ENCODE measurements around the gene THOC3.
"Not testable (repeated sequence)": the region's sequence is repeated elsewhere in the genome, so short reads cannot be mapped to it uniquely, and the experiment has no call there.

The THOC3 gene

DNA sequence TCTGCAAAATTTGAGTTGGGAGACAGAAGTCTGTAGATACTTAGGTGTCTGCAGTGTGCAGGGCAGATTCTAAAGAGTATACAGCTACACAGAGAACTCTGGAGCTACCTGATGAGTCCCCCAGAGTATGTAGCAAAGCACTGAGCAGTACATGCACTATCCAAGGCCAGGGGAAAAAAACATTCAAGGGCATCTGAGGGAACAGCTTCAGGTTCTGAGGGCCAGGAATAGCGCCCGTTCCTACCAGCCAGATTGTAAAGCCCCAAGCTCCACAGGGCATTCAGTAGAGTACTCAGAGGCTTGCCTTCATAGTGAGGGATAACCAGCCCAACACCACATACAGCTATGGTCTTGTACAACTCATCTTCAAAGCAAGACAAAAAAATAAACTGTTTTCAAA lies 27.5 kb downstream of the THOC3 start:
- not testable (repeated sequence) for DNase-seq (ENCODE audit: low read depth)

GRCh38 chr5:175938489-175938888 lies 29.6 kb downstream of the THOC3 start:
- DNase-seq (ENCODE audit: low read depth) = not testable (repeated sequence)

GRCh38 chr5:175928752-175929151 lies 39.4 kb downstream of the THOC3 start:
- DNase-seq (ENCODE audit: low read depth) = not testable (repeated sequence)

GRCh38 chr5:175925106-175925505 lies 43.0 kb downstream of the THOC3 start:
- not testable (repeated sequence) for DNase-seq (ENCODE audit: low read depth)

- no peak for DNase-seq (ENCODE audit: low read depth)
Measured at GRCh38 chr5:175922192-175922885, 45.8 kb downstream of the THOC3 start.

- DNase-seq (ENCODE audit: low read depth) = no peak
Measured at GRCh38 chr5:175921061-175921730, 46.9 kb downstream of the THOC3 start.

DNA sequence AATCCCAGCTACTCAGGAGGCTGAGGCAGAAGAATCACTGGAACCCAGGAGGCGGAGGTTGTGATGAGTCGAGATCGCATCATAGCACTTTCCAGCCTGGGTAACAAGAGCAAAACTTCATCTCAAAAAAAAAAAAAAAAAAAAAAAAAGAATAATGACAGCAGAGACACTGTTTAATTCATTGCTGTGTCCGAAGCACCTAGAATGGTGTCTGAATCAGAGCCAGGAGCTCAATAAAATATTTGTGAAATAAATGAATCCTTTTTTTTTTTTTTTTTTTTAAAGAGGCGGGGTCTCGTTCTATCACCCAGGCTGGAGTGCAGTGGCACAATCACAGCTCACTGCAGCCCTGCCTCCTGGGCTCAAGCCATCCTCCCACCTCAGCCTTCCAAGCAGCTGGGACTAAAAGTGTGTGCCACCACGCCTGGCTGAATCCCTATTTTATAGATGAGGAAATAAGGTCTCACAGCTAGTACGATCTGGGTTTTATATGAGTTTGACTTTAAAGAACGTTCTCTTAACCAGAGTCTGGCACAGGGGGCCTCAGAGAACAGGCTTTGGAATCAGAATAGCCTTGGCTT lies 47.8 kb downstream of the THOC3 start:
- no peak for DNase-seq (ENCODE audit: low read depth)

- DNase-seq (ENCODE audit: low read depth) = not testable (repeated sequence)
Measured at GRCh38 chr5:175915066-175916037, 52.8 kb downstream of the THOC3 start.

DNA sequence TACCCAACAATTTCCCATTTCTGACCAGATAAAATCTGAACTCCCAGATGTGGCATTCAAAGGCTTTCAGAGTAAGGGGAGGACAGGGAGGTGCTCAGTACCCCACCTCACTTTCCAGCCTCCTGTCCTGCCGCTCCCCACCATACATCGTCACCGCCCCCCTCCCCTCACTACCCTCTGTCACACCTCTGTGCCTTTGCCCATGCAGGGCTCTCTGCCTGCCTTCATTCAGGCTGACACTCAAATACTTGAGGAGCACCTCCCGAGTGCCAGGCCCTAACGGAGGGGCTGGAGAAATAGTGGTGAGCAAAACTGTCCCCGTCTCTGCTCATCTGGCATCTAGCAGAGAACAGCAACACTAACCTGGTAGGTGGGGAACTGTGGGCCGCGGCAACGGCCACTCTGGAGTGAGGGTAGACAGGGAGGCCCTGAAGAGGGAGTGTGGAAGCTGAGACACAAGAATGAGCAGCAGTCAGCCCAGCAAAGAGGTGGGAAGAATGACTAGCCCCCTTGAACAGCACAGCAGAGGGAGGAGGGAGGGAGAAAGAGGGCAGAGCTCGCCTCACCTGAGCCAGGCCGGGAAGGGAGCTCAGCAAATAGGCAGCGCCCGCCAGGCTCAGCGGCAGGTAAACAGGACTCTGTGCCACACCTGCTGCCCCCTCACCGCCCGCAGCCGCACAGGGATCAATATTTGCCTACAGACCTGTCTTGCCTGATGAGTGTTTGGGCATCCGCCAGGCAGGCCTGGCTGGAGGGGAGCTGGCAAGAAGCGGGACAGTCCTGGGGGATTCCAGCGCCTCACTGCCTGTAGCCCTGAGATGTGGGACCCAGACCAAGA lies 54.1 kb downstream of the THOC3 start:
- DNase-seq (ENCODE audit: low read depth) = not testable (repeated sequence)

DNA sequence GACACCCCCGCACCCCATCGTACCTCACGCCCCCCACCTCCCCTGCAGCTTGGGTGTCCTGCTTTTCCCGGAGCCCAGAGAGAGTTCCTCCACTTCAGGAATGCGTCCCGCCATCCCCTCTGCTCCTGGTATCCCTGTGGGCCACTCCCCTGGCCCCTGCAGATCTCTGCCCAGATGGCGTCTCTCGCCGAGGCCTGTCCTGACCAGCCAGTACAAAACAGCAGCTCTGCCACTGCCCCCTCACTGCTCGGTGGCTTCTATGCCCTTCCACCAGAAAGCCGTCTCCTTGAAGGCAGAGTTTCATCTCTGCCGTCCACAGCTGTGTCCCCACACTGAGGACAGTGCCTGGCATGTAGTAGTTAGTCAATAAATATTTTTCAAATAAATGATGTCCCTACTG lies 58.0 kb downstream of the THOC3 start:
- DNase-seq (ENCODE audit: low read depth) = not testable (repeated sequence)
